ENCODE measurements around the gene COL26A1. TPM values are rescaled to one million over a fixed set of nuclear protein-coding genes. Genes with fewer than 3 reads are reported as not detected.

Gene COL26A1
- total RNA-seq, 1 experiment from 2014 or later = 42.6 TPM

DNA sequence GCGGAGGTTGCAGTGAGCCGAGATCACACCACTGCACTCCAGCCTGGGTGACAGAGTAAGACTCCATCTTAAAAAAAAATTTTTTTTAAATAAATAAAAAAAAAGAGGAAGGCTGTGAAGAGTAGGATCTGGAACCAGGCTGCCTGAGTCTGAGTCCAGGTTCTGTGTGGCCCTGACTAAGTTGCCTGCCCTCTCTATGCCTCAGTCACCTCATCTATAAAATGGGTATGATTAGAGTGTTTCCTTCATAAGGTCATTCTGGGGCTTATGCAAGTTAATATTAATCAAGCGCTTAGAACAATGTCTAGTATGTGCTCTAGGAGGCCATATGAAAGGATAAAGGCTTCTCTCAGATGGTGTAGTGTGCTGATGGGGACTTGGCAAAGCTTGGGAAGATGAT, 12.3 kb downstream of the COL26A1 start:
- Histone ChIP-seq H3K9me3 (ENCODE audit: control insufficient read depth, low read depth, low read length) (no peaks in the 10 kb centered on the region), H2BK120ac (ENCODE audit: low read depth, low read length, poor library complexity, severe bottlenecking) (no peak overlapping the region), H4K8ac (replicated peaks; ENCODE audit: insufficient read length, low read depth, low read length) (no peak overlapping the region), H3K23me2 (ENCODE audit: insufficient read length, low read depth, low read length, poor library complexity, severe bottlenecking) (no peaks in the 10 kb centered on the region), H4K20me1 (ENCODE audit: control insufficient read depth, insufficient read depth, insufficient read length) (no peaks in the 10 kb centered on the region), H3T11ph (ENCODE audit: low read length) (no peak overlapping the region), H3K9ac (ENCODE audit: extremely low read depth, insufficient read length, low read length) (no peak overlapping the region), H3K79me2 (ENCODE audit: insufficient read depth, low read length) (no peaks in the 10 kb centered on the region; the same call in 1 of the 2 replicates), H3K18ac (ENCODE audit: insufficient read length, low read depth, low read length) (no peak overlapping the region), H2BK20ac (ENCODE audit: low read depth, low read length, poor library complexity, severe bottlenecking) (no peak overlapping the region), H4K5ac (ENCODE audit: insufficient read length, low read depth, low read length) (no peak overlapping the region), H3K27ac (ENCODE audit: insufficient read length, low read depth, low read length) (no peak overlapping the region), H3K14ac (ENCODE audit: insufficient read depth, low read length) (no peak overlapping the region), H3K27me3 (ENCODE audit: insufficient read depth, low read length) (no peaks in the 10 kb centered on the region), H3K79me1 (ENCODE audit: insufficient read depth, low read depth, low read length, poor library complexity, severe bottlenecking) (peaks cover 6% of the 10 kb centered on the region), H2BK5ac (ENCODE audit: insufficient read length, low read length) (no peak overlapping the region), H3K4me1 (ENCODE audit: insufficient read depth, low read length) (peaks cover 3% of the 10 kb centered on the region; the same call in 1 of the 2 replicates), H2AFZ (ENCODE audit: low read length) (no peak overlapping the region), H3K23ac (ENCODE audit: insufficient read length, low read depth, low read length) (no peak overlapping the region), H4K91ac (ENCODE audit: insufficient read length, low read depth, low read length) (no peak overlapping the region), H3K4ac (ENCODE audit: low read depth, low read length) (no peak overlapping the region), H2BK15ac (ENCODE audit: low read depth, low read length) (no peak overlapping the region), H3K4me2 (ENCODE audit: insufficient read depth, insufficient read length, low read length) (no peak overlapping the region), H3K56ac (ENCODE audit: insufficient read length, low read depth, low read length) (no peak overlapping the region), H2AK5ac (ENCODE audit: insufficient read length, low read length) (no peak overlapping the region), H2BK12ac (ENCODE audit: insufficient read length, low read depth, low read length) (no peak overlapping the region)
- no peaks in the 10 kb centered on the region for H3K9me3 Mint-ChIP-seq
- H3K4me1 Mint-ChIP-seq = peaks cover 23 to 26% of the 10 kb centered on the region in 2 experiments
- H3K36me3 Mint-ChIP-seq (ENCODE audit: insufficient read depth in 1 of 3, low read depth in 3 of 3) = peaks cover 15 to 58% (median 35%) of the 10 kb centered on the region in 3 experiments; a peak in 6 of 7 replicates
- no peak overlapping the region for H3K27ac Mint-ChIP-seq
- WGBS (ENCODE audit: extremely low coverage, insufficient read length, low lambda C conversion rate) = no CpG with 5 or more reads among the region's 3 CpGs
- TF ChIP-seq, protein P1, sequence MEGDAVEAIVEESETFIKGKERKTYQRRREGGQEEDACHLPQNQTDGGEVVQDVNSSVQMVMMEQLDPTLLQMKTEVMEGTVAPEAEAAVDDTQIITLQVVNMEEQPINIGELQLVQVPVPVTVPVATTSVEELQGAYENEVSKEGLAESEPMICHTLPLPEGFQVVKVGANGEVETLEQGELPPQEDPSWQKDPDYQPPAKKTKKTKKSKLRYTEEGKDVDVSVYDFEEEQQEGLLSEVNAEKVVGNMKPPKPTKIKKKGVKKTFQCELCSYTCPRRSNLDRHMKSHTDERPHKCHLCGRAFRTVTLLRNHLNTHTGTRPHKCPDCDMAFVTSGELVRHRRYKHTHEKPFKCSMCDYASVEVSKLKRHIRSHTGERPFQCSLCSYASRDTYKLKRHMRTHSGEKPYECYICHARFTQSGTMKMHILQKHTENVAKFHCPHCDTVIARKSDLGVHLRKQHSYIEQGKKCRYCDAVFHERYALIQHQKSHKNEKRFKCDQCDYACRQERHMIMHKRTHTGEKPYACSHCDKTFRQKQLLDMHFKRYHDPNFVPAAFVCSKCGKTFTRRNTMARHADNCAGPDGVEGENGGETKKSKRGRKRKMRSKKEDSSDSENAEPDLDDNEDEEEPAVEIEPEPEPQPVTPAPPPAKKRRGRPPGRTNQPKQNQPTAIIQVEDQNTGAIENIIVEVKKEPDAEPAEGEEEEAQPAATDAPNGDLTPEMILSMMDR (conservative IDR thresholded peaks at IDR 0.05) = no peak
- no peak overlapping the region for H3K4me3 Mint-ChIP-seq
- no peaks in the 10 kb centered on the region for H3K27me3 Mint-ChIP-seq (ENCODE audit: low read depth)
- no peak for DNase-seq
